COR-L47 (cell line): Measurements from ENCODE around the gene COX19.
"Not testable (repeated sequence)": the region's sequence is repeated elsewhere in the genome, so short reads cannot be mapped to it uniquely, and the experiment has no call there.

Source experiments
- DNase-seq: peaks from one replicate; lab custom pipeline; 2025; lab: John Stamatoyannopoulos, UW

COX19 gene

DNA sequence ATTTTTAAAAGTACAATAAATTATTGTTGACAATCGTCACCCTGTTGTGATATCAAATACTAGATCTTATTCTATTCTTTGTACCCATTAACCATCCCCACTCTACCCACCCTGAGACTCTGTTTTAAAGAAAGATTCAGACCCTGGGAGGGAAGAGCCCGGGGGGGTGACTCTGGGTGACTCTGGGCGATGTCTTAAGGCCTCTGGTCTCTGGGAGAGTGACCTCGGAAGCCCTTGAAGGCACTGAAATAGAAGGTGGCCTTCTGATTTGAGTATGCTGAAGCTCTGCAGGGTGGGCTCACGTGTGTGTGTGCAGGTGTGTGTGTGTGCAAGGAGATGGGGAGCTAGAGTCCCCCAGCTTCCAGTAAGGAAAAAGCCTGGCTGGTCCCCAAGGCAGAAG lies 30.6 kb downstream of the COX19 start:
- no peak for DNase-seq

DNA sequence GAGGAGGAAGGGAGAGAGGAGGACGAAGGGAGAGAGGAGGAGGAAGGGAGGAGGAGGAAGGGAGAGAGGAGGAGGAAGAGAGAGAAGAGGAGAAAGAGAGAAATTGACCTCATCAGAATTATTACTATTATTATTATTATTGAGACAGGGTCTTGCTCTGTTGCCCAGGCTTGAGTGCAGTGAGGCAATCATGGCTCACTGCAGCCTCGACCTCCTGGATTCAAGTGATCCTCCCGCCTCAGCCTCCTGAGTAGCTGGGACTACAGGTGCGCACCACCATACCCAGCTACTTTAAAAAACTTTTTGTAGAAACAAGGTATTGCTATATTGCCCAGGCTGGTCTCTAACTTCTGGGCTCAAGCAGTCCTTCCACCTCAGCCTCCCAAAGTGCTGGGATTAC lies 31.6 kb downstream of the COX19 start:
- not testable (repeated sequence) for DNase-seq

DNA sequence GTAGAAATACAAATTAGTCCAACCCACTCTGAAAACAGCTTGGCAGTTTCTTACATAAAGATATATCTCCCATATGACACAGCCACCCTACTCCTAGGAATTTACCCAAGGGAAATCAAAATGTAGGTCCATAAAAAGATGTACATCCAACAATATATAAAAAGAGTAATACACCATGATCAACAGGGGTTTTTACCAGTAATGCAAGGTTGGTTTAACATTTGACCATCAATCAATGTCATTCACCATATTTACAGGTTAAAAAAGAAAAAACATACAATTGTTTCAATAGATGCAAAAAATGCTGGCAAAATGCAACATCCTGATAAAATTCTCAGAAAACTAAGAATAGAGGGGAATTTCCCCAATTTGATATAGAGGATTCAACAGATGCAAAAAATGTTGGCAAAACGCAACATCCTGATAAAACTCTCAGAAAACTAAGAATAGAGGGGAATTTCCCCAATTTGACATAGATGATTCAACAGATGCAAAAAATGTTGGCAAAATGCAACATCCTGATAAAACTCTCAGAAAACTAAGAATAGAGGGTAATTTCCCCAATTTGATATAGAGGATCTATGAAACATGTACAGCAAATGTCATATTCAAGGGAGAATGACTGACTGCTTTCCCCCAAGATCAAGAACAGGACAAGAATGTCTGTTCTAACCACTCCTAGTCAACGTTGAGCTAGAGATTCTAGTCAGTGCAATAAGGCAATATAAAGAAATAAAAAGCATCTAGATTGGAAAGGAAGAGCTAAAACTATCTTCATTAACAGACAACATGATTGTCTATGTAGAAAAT lies 34.5 kb downstream of the COX19 start:
- no peak for DNase-seq

DNA sequence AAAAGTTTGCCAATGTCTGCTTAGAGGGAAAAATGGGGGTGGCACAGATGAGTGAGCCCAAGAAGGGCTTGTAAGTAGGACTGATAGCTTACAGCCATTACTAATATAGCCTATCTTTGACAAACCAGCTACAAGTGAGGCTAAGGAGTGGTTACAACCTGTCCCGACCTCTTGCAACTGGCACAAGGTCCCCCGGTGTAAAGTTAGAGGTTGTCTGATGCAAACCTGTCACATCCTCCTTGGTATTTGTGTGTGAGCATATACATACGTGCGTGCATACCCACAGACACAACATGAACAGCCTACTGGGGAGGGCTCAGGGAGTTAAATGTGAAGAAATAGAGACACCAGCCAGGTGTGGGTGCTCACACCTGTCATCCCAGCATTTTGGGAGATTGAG lies 35.5 kb downstream of the COX19 start:
- DNase-seq = no peak

DNA sequence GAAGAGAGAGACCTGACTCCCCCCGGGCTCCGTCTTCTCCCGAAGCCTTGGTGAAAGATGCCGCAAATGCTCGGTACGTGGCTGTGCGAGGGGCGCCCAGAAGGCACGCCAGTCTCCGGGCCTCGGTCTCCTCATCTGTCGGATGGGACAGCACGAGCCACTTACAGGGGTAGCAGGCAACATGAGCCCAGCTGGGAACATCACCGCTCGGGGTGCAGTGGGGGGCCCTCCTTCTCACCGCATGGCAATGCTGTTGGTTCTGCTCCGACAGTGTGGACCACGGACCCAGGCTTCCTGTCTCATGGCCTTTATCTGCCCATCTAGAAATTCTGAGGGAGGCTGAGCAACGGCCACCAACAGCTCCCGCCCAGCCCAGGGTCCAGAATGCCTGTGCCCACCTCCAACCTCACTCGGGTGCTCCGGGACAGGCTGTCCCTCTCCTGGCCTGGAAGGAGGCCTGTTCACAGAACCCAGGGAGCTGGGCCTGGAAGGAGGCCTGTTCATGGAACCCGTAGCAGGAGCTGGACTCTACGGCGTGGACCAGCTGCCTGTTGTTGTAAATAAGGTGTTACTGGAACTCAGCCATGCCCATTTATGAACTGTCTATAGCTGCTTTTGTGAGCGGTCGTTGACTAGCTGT lies 36.7 kb downstream of the COX19 start:
- DNase-seq = no peak

DNA sequence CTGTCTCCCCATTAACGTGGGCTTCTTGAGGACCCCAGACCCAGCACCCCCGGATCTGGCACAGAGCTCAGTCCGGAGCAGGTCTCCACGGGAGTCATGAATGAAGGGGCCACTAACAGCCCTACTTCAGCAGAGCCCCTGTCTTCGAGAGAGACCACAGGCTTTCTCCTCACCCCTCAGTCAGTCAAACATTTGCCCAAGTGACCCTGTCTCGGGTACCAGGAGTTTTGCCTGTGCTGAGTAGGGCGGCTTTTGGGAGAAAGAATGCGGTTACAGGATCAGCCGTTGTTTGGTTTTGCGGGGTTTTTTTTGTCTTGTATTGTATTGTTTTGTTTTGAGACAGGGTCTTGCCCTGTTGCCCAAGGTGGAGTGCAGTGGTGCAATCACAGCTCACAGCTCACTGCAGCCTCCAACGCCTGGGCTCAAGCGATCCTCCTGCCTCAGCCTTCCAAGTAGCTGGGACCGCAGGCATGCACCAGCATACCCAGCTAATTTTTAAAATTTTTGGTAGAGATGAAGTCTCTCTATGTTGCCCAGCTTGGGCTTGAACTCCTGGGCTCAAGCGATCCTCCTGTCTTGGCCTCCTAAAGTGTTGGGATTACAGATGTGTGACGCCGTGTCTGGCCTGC lies 37.4 kb downstream of the COX19 start:
- no peak for DNase-seq

DNA sequence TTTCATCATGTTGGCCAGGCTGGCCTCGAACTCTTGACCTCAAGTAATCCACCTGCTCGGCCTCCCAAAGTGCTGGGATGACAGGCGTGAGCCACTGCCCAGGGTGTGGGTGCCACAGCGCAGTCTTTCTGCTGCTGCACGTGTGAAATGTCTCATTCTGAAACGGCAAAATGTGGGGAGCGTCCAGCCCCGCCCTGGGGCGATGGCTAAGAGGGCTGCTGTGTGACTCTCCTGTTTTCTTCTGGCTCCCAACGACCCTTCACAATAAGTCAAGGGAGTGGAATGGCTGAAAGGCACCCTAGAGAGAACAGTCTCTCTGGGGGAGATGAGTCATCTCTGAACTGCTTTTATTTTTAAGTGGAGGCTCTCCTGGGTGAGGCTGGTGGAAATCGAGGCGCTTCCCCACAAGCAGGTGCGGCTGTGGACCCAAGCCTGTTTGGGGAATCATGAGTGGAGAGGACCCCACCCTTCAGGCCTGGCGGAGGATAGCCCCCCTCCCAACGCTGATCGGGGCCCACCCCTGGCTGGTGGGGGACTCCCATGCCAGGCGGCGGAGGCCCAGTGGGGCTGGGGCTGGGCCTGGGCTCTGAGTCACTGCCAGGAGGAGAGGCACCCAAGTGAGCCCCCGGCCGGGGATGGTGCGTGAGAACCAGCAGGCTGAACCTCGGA lies 38.8 kb downstream of the COX19 start:
- DNase-seq = no peak

DNA sequence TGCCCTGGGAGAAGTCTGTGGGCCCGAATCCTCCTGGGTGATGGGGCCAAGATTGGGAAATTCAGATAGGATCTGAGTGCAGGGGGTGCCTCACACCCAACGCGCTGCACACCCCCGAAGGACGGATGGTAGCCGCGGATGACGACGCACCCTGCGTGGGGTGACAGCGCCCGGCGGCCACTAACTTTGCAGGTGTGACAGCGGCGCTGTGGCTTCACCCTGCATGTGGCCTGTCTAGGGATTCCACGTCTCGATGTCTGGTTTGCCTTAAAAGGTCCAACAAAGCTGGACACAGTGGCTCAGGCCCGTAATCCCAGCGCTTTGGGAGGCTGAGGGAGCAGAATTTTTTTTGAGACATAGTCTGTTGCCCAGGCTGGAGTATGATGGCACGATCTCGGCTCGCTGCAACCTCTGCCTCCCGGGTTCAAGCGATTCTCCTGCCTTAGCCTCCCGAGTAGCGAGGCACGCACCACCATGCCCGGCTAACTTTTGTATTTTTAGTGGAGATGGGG lies 39.4 kb downstream of the COX19 start:
- no peak for DNase-seq

DNA sequence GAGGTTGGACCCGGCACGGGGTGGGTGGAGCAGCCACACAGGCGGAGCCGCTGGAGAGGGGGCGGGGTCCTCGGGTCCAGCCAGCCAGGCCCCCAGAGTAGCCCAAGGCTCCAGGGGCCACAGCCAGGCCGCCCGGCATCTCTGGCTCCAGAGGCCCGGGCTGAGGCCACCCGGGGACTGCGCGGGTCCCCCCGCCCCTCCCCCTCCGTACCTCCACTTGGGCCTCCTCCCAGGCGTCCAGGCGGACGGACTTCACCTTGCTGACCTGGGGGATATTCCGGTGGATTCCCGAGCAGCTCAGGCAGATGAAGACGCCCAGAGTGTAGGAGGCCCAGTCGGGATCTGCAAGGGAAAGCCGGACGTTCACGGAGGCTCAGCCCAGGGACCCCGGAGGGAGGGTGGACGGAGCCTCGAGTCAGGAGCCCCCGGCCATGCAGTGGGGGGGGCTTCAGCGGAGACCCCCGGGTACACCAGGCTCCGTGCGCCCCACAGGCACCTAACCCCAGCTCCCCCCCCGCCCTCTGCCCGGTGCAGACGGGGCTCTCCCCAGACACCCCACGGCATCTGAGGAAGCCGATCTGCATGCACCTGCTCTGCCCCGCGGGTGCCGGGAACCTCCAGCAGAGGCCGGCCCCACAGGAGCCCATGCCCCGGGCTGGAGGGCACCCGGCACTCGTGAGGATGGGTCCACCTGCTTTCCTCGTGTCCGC lies 40.0 kb downstream of the COX19 start:
- DNase-seq = no peak

DNA sequence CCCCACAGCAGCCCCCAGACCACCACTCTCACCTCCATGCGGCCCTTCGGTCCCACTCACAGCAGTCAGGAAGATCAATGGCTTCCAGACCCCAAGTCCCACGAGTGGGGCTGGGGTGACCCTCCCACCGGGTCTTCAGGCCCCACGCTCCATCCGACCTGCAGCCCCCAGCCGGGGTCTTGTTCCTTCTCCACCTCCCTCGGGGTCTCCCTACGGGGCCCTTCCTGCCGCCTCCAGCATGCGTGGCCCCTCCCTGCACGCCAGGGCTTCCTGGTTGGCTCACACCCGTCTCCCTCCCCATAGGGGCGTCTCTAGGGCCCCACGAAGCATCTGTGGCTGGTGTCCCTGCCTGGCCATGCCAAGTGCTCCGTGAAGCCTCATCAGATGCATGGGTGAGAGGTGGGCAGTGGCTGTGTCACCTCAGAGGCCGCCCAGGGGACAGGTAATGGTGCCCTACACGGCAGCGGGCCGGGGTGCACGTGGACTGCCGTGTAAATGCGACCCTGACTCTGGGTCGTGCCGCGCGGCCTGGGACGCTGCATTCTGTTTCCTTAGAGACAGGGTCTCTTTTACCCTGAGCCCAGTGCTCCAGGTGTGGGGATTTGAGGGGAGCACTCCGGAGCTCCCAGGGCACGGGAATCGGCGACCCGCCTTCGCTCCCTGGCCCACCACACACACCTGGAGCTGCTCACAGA lies 40.7 kb downstream of the COX19 start:
- no peak for DNase-seq

DNA sequence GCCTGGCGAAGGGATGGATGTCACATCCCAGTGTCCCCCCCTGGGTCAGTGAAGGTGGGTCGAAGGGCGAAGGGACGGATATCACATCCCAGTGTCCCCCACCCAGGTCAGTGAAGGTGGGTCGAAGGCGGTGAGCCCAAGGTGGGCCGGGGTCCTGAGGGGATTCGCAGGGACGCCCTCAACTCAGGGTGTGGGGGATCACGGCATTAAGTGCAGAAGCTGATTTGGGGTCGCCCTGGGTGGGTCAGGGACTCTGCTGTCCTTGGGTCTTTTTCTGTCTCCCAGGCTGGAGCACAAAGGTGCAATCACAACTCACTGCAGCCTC lies 42.7 kb downstream of the COX19 start:
- DNase-seq = no peak

DNA sequence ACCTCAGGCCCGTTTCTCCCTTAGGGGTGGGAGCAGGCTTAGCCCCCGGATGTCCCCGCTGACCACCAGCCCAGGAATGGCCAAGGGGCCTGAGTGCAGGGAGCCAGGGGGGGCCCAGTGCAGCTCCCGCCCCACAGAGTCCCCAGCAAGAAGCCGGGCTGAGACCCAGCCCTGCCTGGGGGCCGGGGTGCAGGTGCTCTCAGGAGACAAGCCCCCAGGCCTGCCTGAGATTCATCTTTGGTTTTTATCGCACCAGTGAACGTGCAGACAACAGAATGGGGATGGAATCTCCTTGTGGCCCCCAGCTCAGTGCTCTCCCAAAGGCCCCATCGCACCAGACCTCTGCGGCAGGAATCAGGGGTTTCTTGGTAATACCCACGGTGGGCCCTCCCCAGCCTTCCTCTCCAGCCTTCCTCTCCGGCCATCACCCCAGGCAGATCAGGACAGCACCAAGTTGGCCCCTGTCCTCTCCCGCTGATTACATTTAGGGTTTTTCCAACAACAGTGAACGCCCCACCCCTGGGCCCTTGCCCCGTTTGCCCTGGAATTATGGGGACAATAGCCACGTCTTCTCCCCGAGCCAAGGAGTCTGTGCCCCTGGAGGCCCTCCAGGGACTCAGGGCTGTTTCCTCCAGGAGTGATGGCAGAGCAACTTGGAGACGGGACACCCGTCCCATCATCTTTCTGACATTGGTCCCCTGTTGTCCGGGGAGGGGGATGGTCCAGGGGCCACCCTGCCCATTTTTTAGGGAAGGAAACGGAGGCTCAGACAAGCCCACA lies 43.3 kb downstream of the COX19 start:
- DNase-seq = no peak

DNA sequence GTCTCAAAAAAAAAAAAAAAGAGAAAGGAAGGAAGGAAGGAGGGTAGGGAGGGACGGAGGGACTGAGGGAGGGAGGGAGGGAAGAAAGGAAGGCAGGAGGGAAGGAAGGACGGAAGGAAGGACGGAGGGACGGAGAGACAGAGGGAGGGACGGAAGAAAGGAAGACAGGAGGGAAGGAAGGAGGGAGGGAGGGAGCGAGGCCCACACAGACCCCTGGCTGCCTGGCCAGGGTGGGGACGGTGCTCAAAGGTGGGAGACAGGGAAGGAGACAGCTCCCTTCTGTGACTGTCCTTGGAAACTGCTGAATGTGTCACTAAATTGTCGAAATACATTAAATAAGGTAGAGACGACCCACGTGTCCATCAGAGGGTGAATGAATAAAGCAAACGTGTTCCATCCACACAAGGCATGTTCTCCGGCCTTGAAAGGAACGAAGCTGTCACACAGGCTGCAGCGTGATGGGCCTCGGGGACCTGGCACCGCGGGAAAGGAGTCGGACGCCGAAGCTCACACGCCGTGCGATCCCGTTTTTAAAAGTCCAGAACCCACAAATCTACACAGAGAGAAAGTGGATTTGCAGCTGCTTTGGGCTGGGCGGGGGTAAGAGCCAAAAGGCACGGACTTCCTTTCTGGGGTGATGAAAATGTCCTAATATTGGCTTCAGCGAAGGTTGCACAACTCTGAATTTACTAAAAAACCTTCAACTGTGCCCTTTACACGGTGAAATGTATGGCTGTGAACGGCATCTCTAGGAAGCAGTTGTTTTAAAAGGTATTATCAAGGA lies 44.2 kb downstream of the COX19 start:
- no peak for DNase-seq

DNA sequence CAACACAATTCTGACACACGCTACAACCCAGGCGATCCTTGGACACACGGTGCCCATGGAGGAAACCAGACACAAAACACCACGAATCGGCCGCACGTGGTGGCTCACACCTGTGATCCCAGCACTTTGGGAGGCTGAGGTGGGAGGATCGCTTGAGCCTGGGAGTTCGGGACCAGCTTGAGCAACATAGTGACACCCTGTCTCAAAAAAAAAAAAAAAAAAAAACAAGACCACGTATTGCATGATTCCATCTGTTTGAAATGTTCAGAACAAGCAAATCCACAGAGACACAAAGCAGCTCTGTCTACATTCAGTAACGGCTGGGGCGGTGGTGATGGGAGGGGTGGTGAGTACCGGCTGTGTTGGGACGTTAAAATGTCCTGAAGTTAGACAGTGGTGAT lies 46.0 kb downstream of the COX19 start:
- no peak for DNase-seq

DNA sequence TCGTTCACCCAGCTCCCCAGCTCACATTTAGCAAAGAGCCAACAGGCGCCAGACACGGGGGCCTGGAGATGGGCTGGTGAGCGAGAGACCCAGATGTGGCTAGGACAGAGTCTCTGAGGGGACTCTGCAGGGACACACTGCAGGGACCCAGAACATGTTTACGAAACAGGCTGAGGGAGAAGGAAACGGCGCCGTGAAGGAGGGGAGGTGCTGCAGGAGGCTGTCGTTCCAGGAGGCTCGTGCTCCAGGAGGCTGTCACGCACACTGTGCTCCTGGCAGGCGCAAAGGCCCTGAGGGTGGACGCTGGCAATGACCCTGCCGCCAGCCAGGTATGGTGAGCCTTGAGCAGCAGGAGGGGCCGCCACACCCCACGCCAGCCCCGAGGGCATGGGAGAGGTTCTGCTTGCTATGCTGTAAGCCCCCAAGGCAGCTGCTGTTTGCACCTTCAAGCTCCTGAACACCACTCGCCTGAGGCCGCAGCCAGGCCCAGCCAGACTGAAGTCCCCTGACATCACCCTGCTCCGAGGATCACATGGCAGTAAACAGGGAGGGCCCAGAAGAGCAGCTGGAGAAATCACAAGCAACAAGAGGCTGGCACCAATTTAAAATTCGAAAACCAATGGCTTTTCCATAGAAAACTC lies 48.2 kb downstream of the COX19 start:
- no peak for DNase-seq

DNA sequence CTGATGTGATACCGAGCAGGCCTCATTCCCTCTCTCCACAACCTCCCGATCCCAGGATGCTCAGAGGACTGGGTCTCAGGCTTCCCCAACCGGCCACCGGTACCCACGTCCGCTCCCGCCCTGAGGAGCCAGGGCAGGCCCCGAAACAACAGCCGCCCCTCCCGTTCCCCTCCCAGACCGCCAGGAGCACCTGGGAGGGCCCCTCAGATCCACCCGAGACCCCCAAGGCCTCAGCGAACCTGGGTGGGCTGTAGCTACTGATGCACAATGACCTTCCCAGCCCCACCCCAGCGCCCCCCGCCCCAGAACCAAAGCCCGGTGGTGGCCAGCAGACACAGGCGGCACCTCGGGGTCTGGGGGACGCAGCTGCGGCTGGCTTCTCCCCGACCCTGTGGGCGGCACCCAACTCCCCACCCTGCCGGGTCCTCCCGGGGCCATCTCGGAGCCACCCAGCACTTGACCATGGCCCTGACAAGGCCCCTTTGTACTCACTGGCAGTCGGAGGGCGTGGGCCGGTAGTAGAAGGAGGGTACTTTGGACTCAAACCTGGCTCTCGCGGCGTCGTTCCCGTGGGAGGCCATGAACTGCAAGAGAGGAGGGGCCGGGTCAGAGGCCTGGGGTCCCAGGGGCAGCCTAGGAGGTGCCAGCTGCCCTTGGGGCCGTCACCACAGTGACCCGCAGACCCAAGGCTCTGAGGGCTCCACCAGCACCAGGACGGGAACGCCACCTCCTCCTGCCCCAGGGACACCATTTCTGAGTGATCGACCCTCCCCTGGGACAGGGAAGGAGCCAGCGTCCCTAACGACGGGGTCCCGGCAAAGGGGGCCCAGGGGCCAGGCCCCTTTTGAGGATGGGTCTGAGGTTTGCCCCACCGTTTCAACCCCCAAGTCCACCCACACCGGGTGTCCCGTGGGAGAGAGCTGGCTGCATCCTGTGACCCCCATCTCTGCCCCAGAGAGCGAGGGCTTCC lies 49.0 kb downstream of the COX19 start:
- no peak for DNase-seq

DNA sequence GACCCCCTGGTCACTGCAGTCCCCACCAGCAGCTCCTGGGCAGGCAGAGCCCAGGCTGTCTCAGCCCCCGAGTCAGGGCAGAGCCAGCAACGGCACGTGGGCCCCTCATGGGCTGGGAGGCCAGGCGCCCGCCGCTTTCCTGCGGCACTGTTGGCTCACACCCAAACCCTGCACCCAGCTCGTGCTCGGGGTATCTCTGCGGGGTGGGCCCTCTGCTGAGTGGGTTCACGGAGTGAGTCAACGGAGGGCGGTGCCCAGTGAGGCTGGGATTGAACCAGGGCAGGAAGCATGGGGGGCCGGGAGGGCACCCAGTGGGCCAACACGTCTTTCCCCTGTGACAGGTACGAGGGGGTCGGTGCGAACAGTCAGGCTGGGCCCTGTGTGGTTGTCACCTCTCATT lies 49.7 kb downstream of the COX19 start:
- no peak for DNase-seq

DNA sequence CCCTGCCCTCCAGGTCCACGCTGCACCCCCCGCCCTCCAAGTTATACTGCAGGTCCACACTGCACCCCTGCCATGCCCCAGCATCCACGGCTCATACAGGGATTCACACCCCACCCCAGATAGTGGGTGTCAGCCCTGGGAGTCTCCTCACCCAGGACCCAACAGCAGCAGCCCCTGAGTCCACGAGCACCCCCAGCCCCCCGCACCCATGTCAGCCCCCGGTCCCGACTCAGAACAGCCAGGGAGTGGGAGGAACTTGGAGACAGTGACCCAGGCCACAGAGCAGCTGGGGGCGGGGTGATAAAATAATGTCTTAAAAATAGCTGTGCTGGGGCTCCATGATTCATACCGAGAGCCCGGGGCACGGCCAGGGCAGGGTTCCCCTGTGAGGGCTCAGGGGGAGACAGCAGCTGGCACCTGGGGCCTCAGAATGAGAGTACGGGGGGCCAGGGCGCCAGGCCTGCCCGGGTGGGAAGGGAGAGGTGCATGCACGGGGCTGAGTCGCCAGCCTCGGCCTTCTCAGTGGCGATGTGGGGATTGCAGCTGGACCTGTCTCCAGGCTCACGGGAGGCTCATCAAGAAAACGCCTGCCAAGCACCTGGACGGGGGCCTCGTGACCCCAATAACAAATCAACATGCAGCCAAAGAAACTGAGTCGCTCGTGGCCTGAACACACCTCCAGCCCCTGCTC lies 50.7 kb downstream of the COX19 start:
- DNase-seq = no peak
